Transverse colon (tissue), 3 donors: ENCODE measurements around the gene PTPRN2.

Experiments used
- EP300 ChIP-seq: sonication (generic); formaldehyde crosslinking; IDR thresholded peaks from one replicate; pipeline ENCODE4 v1.6.1; 2017; ENCODE audit warnings: antibody characterized with exemption, low read depth
- POLR2A ChIP-seq: fragments of 450-650 bp; IDR thresholded peaks from one replicate; pipeline ENCODE4 v1.6.1; 2016; ENCODE audit warnings: antibody characterized with exemption, mild to moderate bottlenecking, moderate library complexity
- POLR2AphosphoS5 ChIP-seq, 3 donors: sonication (generic); formaldehyde crosslinking; IDR thresholded peaks; one replicate each; pipeline ENCODE4 v1.6.1; 2016; ENCODE audit warnings: antibody characterized with exemption in 3 of 3

DNA sequence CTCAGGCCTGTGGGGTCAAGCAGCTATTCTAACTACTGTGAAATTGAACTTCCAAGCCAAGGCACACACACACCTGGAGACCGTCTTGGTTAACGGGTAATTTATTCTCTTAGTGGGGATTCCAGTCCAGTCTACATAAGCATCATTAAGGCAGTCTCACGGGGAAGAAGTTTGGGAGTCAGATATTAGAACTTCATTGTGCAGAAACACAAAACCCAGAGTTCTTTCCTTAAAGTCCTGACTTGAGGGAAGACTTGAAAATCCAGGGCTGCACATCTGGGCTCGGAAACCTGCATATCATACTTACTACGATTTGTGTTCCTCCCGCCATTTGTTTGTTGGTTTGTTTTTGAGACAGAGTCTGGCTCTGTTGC is 112.0 kb downstream of the PTPRN2 start:
- no peak for TF ChIP-seq EP300
- no peak for TF ChIP-seq POLR2A
- TF ChIP-seq POLR2AphosphoS5 (IDR thresholded peaks at IDR 0.05): no peak
